Stimulated activated CD4-positive, alpha-beta T cell treated with anti-CD3 and anti-CD28 coated beads, Interleukin-2, amount 100 ng/mL, for 48 hours (primary cell): ENCODE measurements around the gene NAA16.

ENCODE experiments used
- DNase-seq, 2 donors: peaks; one replicate each; pipeline ENCODE4 v3.0.0-alpha.2; 2020

Gene NAA16

GRCh38 chr13:41361491-41361890 is 50.4 kb downstream of the NAA16 start:
- no peak for DNase-seq

DNA sequence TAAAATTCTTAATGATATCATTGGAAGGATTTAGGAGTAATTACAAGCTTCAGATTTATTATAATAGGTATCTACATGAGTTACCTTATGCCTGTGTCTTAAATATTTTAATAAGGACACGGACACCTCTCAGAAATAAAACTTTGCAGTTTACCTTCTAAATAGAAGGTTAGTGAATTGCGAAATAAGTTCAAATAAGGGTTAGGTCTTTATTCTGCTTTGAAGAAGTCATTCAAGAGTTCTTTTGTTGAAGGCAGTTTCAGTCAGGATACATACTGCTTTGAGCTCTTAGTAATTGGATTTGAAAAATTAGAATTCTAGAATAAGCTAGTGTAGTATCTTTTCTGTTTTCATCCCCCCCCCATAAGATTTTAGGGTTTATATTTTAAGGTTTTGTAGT is 53.0 kb downstream of the NAA16 start:
- DNase-seq, result no peak

DNA sequence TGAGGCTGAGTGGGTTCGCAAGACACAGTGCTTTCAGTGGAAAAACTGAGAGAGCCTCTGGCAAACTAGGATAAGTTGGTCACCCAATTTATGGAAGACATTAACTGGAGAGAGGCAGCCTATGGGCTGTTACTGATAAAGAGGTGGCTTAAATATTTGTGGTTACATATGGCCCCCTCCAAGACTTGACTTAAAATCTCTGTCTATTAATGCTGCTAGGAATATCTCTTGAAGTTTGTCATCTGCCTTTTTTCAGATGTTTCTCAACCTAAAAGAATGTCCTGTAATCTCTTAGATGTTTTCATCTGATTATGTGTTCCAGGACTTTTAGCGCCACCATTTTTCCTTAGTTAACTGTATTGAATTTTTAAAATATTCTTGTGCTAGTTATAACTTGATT is 54.6 kb downstream of the NAA16 start:
- DNase-seq, result no peak

- no peak for DNase-seq
Observed at GRCh38 chr13:41370736-41371135, 59.7 kb downstream of the NAA16 start.

- DNase-seq, result no peak
Observed at GRCh38 chr13:41377446-41377845, 66.4 kb downstream of the NAA16 start.

DNA sequence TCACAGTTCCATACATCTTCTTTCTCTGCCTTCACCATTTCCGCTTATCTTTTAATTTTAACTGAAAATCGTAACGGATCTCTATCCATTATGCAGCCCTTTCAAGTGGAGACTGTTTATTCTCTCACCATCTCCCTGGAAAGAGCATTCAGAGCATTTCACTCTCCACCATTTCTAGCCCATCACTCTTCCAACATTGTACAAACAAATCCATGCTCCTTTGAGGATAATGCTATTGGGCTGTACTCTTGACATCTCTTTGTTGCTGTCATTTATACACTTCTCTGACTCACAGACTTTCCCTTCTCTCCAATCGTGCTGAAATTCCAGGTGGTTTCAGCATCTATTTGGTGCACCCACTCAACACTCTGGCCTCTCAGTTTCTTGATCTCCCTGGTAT is 71.4 kb downstream of the NAA16 start:
- DNase-seq, result no peak

GRCh38 chr13:41383386-41383785 is 72.3 kb downstream of the NAA16 start:
- DNase-seq, result no peak

DNA sequence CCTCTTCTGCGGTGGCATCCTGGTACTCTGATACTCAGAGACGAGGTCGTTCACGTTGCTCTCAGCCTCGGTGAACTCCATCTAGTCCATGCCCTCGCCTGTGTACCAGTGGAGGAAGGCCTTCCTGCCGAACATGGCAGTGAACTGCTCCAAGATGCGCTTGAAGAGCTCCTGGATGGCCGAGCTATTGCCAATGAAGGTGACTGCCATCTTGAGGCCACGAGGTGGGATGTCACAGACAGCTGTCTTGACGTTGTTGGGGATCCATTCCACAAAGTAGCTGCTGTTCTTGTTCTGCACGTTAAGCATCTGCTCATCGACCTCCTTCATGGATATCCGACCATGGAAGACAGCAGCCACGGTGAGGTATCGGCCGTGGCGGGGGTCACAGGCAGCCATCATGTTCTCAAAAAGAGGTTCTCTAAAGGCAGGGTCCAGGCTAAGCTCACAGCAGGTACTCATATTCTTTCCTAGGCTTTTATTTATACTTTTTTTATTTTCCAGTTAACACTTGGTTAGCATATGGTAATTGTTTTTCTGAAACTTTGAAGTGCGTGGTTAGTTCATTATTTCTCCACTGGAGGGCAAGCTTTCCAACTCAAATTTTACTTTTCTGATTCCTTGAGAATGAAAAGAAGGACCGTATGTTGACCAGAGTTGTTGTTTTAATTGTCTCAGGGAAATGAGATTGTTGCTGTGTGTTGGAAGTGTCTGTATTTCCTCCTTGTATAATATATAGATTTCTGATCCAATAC is 73.9 kb downstream of the NAA16 start:
- DNase-seq, result no peak

DNA sequence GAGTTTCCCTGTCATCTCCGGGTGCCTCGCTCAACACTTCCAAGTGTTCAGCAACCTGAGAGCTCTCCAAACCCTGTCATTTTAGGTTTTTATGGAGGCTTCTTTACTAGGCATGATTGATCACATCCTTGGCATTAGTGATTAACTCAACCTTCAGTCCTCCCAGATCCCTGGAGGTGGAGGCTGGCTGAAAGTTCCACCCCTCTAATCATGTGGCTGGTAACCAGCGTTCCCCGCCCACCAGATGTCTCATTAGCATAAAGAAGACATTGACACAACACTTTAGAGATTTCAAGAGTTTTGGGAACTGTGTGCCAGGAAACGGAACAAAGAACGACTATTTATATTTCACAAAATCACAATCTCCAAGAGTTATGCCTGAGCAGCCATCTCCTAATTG is 75.1 kb downstream of the NAA16 start:
- no peak for DNase-seq

GRCh38 chr13:41387576-41387975 is 76.5 kb downstream of the NAA16 start:
- no peak for DNase-seq

GRCh38 chr13:41388143-41388881 is 77.2 kb downstream of the NAA16 start:
- DNase-seq, result no peak

- no peak for DNase-seq
Observed at GRCh38 chr13:41389580-41389979, 78.5 kb downstream of the NAA16 start.

- DNase-seq, result no peak
Observed at GRCh38 chr13:41394166-41394565, 83.1 kb downstream of the NAA16 start.

GRCh38 chr13:41398494-41399170 is 87.6 kb downstream of the NAA16 start:
- DNase-seq, result no peak

GRCh38 chr13:41401366-41401765 is 90.3 kb downstream of the NAA16 start:
- no peak for DNase-seq

DNA sequence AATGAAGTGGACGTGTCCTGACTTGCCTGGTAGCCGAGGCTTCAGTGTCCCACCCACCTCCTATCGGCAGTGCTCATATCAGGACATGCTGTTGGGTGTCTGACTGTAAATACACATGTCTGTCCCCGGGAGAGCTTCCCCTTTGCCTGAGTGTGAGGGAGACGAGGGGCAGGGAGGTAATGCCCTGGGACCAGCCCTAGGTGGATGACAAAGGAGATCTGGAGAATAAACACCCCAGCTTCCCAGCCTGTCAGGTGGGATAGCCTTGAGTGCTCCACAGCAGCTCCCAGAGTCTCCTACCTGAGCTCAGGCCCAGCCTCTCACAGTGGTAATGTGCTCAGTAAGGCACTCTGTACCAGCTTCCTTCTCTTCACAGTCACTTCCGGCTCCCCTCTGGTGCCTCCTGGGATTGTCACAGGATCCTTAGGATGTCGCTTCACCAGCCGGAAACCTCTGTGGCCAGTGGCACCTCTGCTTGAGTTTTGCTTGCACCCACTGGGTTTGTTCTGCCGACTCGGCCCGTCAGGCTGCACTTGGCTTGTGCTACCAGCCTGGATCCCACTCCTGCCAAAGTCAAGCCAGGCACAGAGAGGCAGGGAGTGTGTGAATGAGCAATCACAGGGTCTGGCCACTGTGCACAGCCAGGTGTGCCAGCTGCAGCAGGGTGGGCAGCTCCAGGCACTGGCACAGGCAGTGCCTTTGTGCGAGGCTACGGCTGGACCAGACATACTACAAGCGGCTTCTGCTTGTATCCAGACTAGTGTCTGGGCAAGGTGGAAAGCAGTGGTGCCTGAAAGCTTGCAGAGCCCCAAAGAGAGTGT is 91.8 kb downstream of the NAA16 start:
- DNase-seq, result no peak

DNA sequence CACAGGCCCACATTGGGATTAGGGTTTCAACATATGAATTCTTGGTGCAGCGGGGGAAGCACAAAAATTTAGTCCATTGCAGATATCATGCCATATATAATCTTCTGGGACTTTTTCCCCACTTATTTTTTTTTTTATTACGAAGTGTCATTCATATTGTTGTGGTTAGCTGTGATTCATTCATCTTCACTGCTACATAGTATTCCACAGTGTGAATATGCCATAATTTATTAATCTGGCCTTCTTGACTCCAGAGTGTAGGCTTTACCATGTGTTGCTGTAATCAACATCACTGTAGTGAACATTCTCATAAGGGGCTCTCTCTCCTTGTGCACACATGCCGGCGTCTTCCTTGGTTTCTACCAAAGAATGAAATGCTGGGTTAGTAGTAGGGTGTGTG is 92.9 kb downstream of the NAA16 start:
- DNase-seq, result no peak

DNA sequence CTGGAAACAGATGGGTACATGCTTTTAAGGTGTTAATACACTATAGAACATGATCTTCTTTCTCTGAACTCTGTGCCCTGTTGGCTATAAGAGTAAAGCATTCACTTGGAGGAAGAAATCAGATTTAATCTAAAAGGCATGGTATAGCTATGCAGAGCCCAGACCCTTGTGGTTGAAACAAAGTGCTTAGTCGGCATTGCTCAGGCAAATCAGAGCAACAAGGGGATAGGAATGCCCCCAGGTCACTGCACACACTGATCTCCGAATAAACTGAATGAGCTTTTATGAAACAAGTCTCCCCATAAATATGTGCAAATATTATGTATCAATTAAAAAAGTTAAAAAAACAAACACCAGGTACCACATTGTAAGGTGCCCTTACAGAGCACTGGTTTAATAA is 94.3 kb downstream of the NAA16 start:
- no peak for DNase-seq

- no peak for DNase-seq
Observed at GRCh38 chr13:41407380-41407779, 96.3 kb downstream of the NAA16 start.

GRCh38 chr13:41408121-41408520 is 97.1 kb downstream of the NAA16 start:
- DNase-seq, result no peak

GRCh38 chr13:41408746-41409145 is 97.7 kb downstream of the NAA16 start:
- DNase-seq, result no peak

DNA sequence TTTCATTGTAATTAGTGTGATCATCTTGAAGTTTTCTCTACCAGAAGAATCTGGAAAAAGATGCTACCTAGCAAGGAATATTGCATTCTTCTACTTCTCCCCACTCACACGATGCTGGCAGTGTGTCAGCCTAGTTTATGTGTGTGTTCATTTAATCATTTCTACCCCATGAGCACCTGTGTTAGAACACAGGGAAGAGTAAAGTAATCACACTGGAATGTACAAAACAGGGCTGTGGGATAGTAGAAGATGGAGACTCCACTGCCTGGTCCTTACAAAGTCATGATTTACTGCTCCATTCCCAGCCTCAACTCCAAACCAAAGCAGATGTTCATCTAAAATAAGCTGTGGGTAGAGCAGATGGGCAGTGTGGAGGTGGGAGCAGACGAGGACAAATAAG is 98.5 kb downstream of the NAA16 start:
- no peak for DNase-seq

DNA sequence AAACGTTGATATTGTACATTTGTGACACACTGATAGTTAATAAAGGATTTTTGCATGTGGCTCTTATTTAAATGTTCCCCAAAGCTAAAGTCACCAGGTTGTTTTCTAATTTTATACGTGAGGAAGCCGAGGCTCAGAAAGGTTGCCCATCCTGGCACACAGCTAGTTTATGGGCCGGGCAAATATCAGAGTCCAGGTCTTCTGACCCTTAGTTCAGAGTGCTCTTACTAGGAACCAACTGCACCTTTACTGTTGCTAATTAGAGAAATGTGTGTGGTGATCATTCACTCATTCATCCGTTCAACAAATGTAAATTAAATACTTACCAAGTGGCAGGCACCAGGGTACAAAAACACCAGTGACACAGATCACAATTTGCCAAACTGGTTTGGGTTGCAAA is 100.0 kb downstream of the NAA16 start:
- no peak for DNase-seq
